Measurements from ENCODE around the gene ADO. TPM values are rescaled to one million over a fixed set of nuclear protein-coding genes. Genes with fewer than 3 reads are reported as not detected.

ADO gene
- total and polyA plus RNA-seq, 9 of the 15 experiments (the other 6 are each of a cell fraction or from before 2014, with no cell fraction given) = 3.0 to 20.0 (median 16.1) TPM

DNA sequence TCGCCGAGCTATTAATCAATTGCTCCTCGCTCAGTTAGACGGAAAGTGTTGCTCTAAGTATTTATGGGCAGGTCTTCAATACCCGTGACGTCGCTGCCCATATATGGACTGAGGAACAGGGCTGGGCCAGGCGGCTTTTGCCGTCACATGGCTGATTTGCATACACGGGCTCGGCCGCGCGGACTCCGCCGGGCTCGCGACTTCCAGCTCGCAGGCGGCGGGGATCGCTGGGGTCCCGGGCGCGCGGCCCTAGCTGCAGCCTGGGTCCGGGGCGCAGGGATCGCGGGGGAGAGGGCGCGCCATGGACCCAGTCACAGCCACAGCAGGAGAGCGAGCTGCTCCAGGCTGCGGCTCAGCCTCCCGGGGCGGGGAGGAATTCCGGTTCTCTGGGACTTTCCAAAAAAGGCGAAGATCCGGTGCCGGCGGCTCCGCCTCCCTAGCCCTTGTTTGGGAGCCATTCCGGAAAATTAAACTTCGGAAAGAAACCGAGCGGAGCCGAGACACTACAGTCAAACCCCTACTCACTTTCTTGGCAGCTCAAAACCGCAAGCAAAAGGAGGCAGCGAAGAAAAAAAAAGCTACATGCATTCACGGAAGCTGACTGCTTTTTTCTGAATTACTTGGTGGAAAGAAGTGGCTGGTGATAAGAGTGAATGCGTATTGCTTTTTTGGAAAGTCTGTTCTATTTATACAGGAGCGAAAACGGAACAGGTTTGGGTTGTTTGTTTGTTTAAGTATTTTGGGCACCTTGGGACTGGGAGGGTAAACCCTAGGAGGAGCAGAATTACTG is 12.0 kb downstream of the ADO start, which contains the start of gene EGR2 (continued):
- no peak; the same call in 1 of the 2 replicates for TF ChIP-seq ZBTB2 (IDR thresholded peaks at IDR 0.05)
- no peak for TF ChIP-seq E2F8 (IDR thresholded peaks at IDR 0.05; ENCODE audit: low read depth, partially characterized antibody)
- no peak for TF ChIP-seq RCOR1 (IDR thresholded peaks at IDR 0.05; ENCODE audit: borderline replicate concordance in 1 of 2, low read depth in 2 of 2, low read length in 2 of 2)
- TF ChIP-seq, protein P1, sequence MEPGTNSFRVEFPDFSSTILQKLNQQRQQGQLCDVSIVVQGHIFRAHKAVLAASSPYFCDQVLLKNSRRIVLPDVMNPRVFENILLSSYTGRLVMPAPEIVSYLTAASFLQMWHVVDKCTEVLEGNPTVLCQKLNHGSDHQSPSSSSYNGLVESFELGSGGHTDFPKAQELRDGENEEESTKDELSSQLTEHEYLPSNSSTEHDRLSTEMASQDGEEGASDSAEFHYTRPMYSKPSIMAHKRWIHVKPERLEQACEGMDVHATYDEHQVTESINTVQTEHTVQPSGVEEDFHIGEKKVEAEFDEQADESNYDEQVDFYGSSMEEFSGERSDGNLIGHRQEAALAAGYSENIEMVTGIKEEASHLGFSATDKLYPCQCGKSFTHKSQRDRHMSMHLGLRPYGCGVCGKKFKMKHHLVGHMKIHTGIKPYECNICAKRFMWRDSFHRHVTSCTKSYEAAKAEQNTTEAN (CRISPR knock-in tag; IDR thresholded peaks at IDR 0.05) = no peak
- no peak for TF ChIP-seq ZNF589 (CRISPR knock-in tag; IDR thresholded peaks at IDR 0.05; ENCODE audit: low read depth)
- TF ChIP-seq ZNF586 (CRISPR knock-in tag; conservative IDR thresholded peaks at IDR 0.05) = no peak
- no peak for TF ChIP-seq PHB2 (IDR thresholded peaks at IDR 0.05; ENCODE audit: low read depth)
- no peak for TF ChIP-seq U2AF1 (optimal IDR thresholded peaks at IDR 0.05; ENCODE audit: low read depth, low read length)
- no peak for TF ChIP-seq ATF6 (CRISPR knock-in tag; IDR thresholded peaks at IDR 0.05)
- TF ChIP-seq HNRNPL (IDR thresholded peaks at IDR 0.05; ENCODE audit: low read depth, low read length) = no peak
- TF ChIP-seq FOXK2 (conservative IDR thresholded peaks at IDR 0.05 in 1 of 2, IDR thresholded peaks at IDR 0.05 in 1 of 2; ENCODE audit: low read depth in 2 of 2) = no peak
- no peak for TF ChIP-seq ZNF764 (CRISPR knock-in tag; IDR thresholded peaks at IDR 0.05; ENCODE audit: low read depth)
- TF ChIP-seq, protein P2, sequence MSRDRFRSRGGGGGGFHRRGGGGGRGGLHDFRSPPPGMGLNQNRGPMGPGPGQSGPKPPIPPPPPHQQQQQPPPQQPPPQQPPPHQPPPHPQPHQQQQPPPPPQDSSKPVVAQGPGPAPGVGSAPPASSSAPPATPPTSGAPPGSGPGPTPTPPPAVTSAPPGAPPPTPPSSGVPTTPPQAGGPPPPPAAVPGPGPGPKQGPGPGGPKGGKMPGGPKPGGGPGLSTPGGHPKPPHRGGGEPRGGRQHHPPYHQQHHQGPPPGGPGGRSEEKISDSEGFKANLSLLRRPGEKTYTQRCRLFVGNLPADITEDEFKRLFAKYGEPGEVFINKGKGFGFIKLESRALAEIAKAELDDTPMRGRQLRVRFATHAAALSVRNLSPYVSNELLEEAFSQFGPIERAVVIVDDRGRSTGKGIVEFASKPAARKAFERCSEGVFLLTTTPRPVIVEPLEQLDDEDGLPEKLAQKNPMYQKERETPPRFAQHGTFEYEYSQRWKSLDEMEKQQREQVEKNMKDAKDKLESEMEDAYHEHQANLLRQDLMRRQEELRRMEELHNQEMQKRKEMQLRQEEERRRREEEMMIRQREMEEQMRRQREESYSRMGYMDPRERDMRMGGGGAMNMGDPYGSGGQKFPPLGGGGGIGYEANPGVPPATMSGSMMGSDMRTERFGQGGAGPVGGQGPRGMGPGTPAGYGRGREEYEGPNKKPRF (IDR thresholded peaks at IDR 0.05; ENCODE audit: low read depth, low read length) = no peak
- TF ChIP-seq ZNF12 (CRISPR knock-in tag; IDR thresholded peaks at IDR 0.05) = no peak

Measured in K562 (cell line).